GM18867 (cell line): ENCODE results near the gene GOLT1B.

Source experiments
- ATAC-seq: cut with Tn5 transposase; IDR thresholded peaks from one replicate; pipeline ENCODE4 v1.9.1; 2021; ENCODE audit warnings: mild to moderate bottlenecking, moderate library complexity; ENCODE audit not compliant: unreplicated experiment

The GOLT1B gene

GRCh38 chr12:21521541-21521940 lies 20.0 kb downstream of the GOLT1B start:
- no peak for ATAC-seq

GRCh38 chr12:21523148-21523547 lies 21.6 kb downstream of the GOLT1B start:
- no peak for ATAC-seq

- no peak for ATAC-seq
These were observed 24.5 kb downstream of the GOLT1B start, which contains the start of gene SPX for GRCh38 chr12:21526053-21526452. SPX (plus strand) TSS chr12:21526296; CDS start chr12:21526473, 177 bp downstream.

GRCh38 chr12:21526721-21527345 lies 25.2 kb downstream of the GOLT1B start:
- ATAC-seq: no peak

GRCh38 chr12:21527451-21528180 lies 26.0 kb downstream of the GOLT1B start:
- peak; percentile 96 for ATAC-seq

GRCh38 chr12:21528953-21529352 lies 27.4 kb downstream of the GOLT1B start:
- ATAC-seq: no peak

GRCh38 chr12:21529456-21529855 lies 27.9 kb downstream of the GOLT1B start:
- ATAC-seq: no peak

- no peak for ATAC-seq
These were observed 36.6 kb downstream of the GOLT1B start for GRCh38 chr12:21538061-21538653.

GRCh38 chr12:21539797-21540196 lies 38.2 kb downstream of the GOLT1B start:
- no peak for ATAC-seq

- ATAC-seq: no peak
These were observed 40.2 kb downstream of the GOLT1B start for GRCh38 chr12:21541773-21542172.

- no peak for ATAC-seq
These were observed 40.8 kb downstream of the GOLT1B start for GRCh38 chr12:21542403-21542802.

GRCh38 chr12:21543151-21543550 lies 41.6 kb downstream of the GOLT1B start:
- no peak for ATAC-seq

GRCh38 chr12:21545557-21545956 lies 44.0 kb downstream of the GOLT1B start:
- no peak for ATAC-seq

GRCh38 chr12:21546716-21547115 lies 45.1 kb downstream of the GOLT1B start:
- ATAC-seq: no peak

- ATAC-seq: no peak
These were observed 45.8 kb downstream of the GOLT1B start for GRCh38 chr12:21547437-21547836.

- ATAC-seq: no peak
These were observed 50.4 kb downstream of the GOLT1B start for GRCh38 chr12:21551841-21552465.

GRCh38 chr12:21552635-21553328 lies 51.2 kb downstream of the GOLT1B start:
- ATAC-seq: no peak

GRCh38 chr12:21553329-21553675 lies 51.7 kb downstream of the GOLT1B start:
- ATAC-seq: no peak

GRCh38 chr12:21558100-21558679 lies 56.6 kb downstream of the GOLT1B start:
- no peak for ATAC-seq

- no peak for ATAC-seq
These were observed 58.4 kb downstream of the GOLT1B start for GRCh38 chr12:21559855-21560569.
